Thymus (tissue), 11 donors: ENCODE measurements around the gene ABCB8. TPM values are rescaled to one million over a fixed set of nuclear protein-coding genes. Genes with fewer than 3 reads are reported as not detected.

Experiments used
- DNase-seq, 9 donors: peaks; one replicate each; pipeline ENCODE4 v3.0.0-alpha.2; 2013; ENCODE audit warnings: low spot score in 9 of 9, low read depth in 6 of 9, missing footprints in 1 of 9
- H3K27ac ChIP-seq, 2 donors: one replicate each; pipeline ENCODE4 v1.5.1; 2013; ENCODE audit warnings: control low read depth in 1 of 2, low read depth in 1 of 2, low read length in 1 of 2, mild to moderate bottlenecking in 1 of 2, moderate library complexity in 1 of 2
- H3K27me3 ChIP-seq, 2 donors: one replicate each; pipeline ENCODE4 v1.5.1; 2013; ENCODE audit warnings: low read length in 1 of 2; ENCODE audit not compliant: control insufficient read depth in 2 of 2, insufficient read depth in 1 of 2
- H3K36me3 ChIP-seq, 2 donors: one replicate each; pipeline ENCODE4 v1.5.1; 2013; ENCODE audit warnings: low read length in 1 of 2, mild to moderate bottlenecking in 1 of 2, moderate library complexity in 1 of 2; ENCODE audit not compliant: control insufficient read depth in 2 of 2, insufficient read depth in 2 of 2
- H3K4me1 ChIP-seq, 2 donors: one replicate each; pipeline ENCODE4 v1.5.1; 2013; ENCODE audit warnings: low read length in 2 of 2; ENCODE audit not compliant: control insufficient read depth in 2 of 2, insufficient read depth in 2 of 2
- H3K4me3 ChIP-seq, 2 donors: one replicate each; pipeline ENCODE4 v1.5.1; 2013; ENCODE audit warnings: low read length in 2 of 2, control low read depth in 1 of 2, mild to moderate bottlenecking in 1 of 2
- H3K9me3 ChIP-seq, 2 donors: one replicate each; pipeline ENCODE4 v1.5.1; 2013; ENCODE audit warnings: low read length in 1 of 2, mild to moderate bottlenecking in 1 of 2; ENCODE audit not compliant: control insufficient read depth in 2 of 2, insufficient read depth in 1 of 2
- WGBS: extraction: QIAGEN DNeasy Blood & Tissue Kit; methylation state at CpG from one replicate; pipeline ENCODE4 v1.1.7; 2013; 5-methylcytosine and 5-hydroxymethylcytosine counted together
- polyA plus RNA-seq: library from polyadenylated mRNA; stranded (reverse); fragments of 200-250 nt; gene quantifications from one replicate; pipeline ENCODE4 v1.2.3, GENCODE V29; 2013
- total RNA-seq: library from RNA; stranded (reverse); fragments of 120-200 nt; gene quantifications from one replicate; pipeline ENCODE4 v1.2.4, GENCODE V29; 2013
- donor health status: healthy.

ABCB8 gene
- total and polyA plus RNA-seq, 2 donors: 10.5 to 33.8 TPM

DNA sequence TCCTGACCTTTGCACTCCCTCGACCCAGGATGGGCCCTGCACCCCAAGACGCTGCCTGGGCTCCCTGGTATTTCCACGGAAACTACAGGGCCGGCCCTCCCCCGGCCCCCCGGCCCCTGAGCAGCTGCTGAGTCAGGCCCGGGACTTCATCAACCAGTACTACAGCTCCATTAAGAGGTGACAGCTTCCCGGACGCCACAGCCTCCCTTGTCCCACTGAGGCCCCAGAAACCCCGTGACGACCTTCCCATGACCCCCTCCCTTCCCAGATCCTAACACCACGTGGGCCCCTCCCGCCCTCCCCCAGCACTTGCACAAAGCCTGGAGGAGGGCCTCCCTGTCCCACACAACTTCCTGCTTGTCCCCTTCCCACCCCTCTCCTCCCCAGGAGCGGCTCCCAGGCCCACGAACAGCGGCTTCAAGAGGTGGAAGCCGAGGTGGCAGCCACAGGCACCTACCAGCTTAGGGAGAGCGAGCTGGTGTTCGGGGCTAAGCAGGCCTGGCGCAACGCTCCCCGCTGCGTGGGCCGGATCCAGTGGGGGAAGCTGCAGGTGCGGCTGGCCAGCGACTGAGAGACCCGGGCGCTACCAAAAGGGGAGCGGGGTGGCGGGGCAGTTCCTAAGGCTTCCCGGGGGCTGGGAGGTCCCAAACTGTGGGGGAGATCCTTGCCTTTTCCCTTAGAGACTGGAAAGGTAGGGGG lies 31.7 kb upstream of the ABCB8 start:
- H3K4me3 ChIP-seq: no peak overlapping the region
- H3K9me3 ChIP-seq: peaks cover 0 to under 1% of the 10 kb centered on the region in 2 donors
- no peak overlapping the region for H3K27ac ChIP-seq
- WGBS: 11% methylated on average over 31 of the region's 31 CpGs
- H3K4me1 ChIP-seq: peaks cover 8 to 28% of the 10 kb centered on the region in 2 donors
- no peak for DNase-seq
- no peaks in the 10 kb centered on the region for H3K36me3 ChIP-seq
- H3K27me3 ChIP-seq: peaks cover 0 to 39% of the 10 kb centered on the region in 2 donors

DNA sequence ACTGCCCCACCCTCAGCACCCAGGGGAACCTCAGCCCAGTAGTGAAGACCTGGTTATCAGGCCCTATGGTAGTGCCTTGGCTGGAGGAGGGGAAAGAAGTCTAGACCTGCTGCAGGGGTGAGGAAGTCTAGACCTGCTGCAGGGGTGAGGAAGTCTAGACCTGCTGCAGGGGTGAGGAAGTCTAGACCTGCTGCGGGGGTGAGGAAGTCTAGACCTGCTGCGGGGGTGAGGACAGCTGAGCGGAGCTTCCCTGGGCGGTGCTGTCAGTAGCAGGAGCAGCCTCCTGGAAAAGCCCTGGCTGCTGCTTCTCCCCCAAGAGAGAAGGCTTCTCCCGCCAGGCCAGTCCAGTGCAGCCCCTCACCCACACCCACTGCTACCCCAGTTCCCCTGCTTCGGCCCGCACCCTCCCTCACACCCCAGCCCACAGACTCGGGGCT lies 31.2 kb upstream of the ABCB8 start:
- no peaks in the 10 kb centered on the region for H3K36me3 ChIP-seq
- H3K9me3 ChIP-seq: no peaks in the 10 kb centered on the region
- peaks cover 0 to 39% of the 10 kb centered on the region in 2 donors for H3K27me3 ChIP-seq
- WGBS: 78% methylated on average over 8 of the region's 8 CpGs
- H3K27ac ChIP-seq: no peak overlapping the region
- no peak overlapping the region for H3K4me3 ChIP-seq
- peaks cover 8 to 28% of the 10 kb centered on the region in 2 donors for H3K4me1 ChIP-seq
- DNase-seq: no peak

DNA sequence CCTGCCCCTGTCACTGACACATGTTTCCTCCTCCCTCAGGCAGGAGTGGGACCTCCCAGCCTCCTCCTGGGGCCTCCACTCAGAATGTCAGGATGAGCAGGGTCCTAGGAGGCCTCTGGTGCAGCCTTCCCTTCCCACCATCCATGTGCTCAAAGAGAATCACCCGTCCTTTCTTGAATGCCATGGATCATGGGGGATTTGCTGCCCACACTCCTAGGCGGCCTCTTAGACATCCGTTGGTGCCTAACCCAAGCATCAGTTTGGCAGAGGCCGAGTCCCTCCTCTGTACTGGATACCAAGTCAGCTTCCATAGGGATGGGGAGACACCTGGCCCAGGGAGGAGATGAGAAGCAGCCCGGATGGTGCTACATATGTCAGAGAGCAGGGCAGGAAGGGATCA lies 30.4 kb upstream of the ABCB8 start:
- H3K36me3 ChIP-seq: no peaks in the 10 kb centered on the region
- 97% methylated on average over 5 of the region's 5 CpGs for WGBS
- peaks cover 0 to 39% of the 10 kb centered on the region in 2 donors for H3K27me3 ChIP-seq
- no peak overlapping the region for H3K27ac ChIP-seq
- DNase-seq: no peak
- H3K4me1 ChIP-seq: peaks cover 8 to 28% of the 10 kb centered on the region in 2 donors
- no peaks in the 10 kb centered on the region for H3K9me3 ChIP-seq
- H3K4me3 ChIP-seq: no peak overlapping the region

DNA sequence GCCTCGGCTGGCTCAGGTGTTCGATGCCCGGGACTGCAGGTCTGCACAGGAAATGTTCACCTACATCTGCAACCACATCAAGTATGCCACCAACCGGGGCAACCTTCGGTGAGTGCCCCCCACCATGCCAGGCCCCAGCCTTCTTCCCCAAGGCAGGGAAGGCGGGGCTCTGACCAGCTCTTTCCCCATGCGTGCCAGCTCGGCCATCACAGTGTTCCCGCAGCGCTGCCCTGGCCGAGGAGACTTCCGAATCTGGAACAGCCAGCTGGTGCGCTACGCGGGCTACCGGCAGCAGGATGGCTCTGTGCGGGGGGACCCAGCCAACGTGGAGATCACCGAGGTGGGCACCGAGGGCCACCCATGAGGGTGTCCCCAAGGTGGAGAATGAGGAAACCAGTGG lies 29.9 kb upstream of the ABCB8 start:
- no peak for DNase-seq
- no peak overlapping the region for H3K4me3 ChIP-seq
- peaks cover 8 to 28% of the 10 kb centered on the region in 2 donors for H3K4me1 ChIP-seq
- peaks cover 0 to 39% of the 10 kb centered on the region in 2 donors for H3K27me3 ChIP-seq
- no peaks in the 10 kb centered on the region for H3K9me3 ChIP-seq
- H3K36me3 ChIP-seq: no peaks in the 10 kb centered on the region
- no peak overlapping the region for H3K27ac ChIP-seq
- 73% methylated on average over 20 of the region's 20 CpGs for WGBS

DNA sequence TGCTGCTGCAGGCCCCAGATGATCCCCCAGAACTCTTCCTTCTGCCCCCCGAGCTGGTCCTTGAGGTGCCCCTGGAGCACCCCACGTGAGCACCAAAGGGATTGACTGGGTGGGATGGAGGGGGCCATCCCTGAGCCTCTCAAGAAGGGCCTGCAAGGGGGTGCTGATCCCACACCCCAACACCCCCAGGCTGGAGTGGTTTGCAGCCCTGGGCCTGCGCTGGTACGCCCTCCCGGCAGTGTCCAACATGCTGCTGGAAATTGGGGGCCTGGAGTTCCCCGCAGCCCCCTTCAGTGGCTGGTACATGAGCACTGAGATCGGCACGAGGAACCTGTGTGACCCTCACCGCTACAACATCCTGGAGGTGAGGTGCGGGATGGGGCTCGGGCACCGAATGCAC lies 29.2 kb upstream of the ABCB8 start:
- 98% methylated on average over 12 of the region's 12 CpGs for WGBS
- no peak overlapping the region for H3K27ac ChIP-seq
- H3K9me3 ChIP-seq: no peaks in the 10 kb centered on the region
- peaks cover 0 to 36% of the 10 kb centered on the region in 2 donors for H3K27me3 ChIP-seq
- DNase-seq: no peak
- peaks cover 8 to 28% of the 10 kb centered on the region in 2 donors for H3K4me1 ChIP-seq
- no peaks in the 10 kb centered on the region for H3K36me3 ChIP-seq
- no peak overlapping the region for H3K4me3 ChIP-seq

DNA sequence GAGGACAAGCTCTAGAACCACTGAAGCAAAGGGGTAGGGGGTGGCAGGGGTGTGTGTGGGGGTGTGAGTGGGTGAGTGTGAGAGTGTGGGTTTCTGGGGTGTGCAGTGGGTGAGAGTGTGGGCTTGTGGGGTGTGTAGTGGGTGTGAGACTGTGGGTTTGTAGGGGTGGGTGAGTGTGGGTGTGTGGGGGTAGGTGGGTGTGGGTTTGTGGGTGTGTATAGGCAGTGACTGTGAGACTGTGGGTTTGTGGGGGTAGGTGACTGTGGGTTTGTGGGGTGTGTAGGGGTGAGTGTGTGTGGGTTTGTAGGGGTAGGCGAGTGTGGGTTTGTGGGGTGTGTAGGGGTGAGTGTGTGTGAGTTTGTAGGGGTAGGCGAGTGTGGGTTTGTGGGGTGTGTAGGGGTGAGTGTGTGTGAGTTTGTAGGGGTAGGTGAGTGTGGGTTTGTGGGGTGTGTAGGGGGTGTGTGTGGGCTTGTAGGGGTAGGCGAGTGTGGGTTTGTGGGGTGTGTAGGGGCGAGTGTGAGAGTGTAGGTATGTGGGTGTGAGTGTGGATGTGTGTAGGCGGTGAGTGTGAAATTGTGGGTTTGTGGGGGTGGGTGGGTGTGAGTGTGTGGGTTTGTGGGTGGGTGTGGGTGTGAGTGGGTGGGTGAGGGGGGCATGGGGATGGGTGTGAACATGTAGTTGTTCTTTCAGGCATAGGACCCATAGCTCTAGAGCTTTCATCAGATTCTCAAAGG lies 28.6 kb upstream of the ABCB8 start:
- Histone ChIP-seq H3K36me3 (no peaks in the 10 kb centered on the region), H3K4me1 (peaks cover 8 to 22% of the 10 kb centered on the region in 2 donors), H3K9me3 (no peaks in the 10 kb centered on the region), H3K27ac (no peak overlapping the region), H3K27me3 (peaks cover 0 to 31% of the 10 kb centered on the region in 2 donors), H3K4me3 (no peak overlapping the region)
- WGBS: 81% methylated on average over 5 of the region's 5 CpGs
- DNase-seq: no peak

DNA sequence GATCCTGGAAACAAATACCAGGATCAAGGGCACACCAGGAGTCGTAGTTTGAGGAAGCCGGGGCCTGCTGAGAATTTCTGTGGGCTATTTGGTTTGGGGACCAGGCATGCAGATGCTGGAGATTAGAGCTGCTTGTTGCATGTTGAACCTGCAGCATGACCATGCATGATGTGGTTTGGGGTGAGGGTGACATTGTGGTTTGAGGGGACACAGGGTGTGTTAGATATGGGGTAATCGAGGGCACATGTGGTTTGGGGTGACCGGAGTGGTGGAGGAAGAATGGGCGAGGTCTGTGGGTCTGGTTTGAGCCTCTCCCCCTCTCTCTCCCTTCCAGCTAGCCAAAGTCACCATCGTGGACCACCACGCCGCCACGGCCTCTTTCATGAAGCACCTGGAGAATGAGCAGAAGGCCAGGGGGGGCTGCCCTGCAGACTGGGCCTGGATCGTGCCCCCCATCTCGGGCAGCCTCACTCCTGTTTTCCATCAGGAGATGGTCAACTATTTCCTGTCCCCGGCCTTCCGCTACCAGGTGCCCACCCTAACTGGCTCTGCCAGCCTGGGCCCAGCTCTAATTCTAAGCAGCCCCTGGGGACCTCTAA lies 27.3 kb upstream of the ABCB8 start:
- Histone ChIP-seq H3K27me3 (peaks cover 0 to 25% of the 10 kb centered on the region in 2 donors), H3K36me3 (no peaks in the 10 kb centered on the region), H3K4me3 (no peak overlapping the region), H3K9me3 (no peaks in the 10 kb centered on the region), H3K27ac (no peak overlapping the region), H3K4me1 (peaks cover 8 to 17% of the 10 kb centered on the region in 2 donors)
- no peak for DNase-seq
- 82% methylated on average over 13 of the region's 13 CpGs for WGBS

DNA sequence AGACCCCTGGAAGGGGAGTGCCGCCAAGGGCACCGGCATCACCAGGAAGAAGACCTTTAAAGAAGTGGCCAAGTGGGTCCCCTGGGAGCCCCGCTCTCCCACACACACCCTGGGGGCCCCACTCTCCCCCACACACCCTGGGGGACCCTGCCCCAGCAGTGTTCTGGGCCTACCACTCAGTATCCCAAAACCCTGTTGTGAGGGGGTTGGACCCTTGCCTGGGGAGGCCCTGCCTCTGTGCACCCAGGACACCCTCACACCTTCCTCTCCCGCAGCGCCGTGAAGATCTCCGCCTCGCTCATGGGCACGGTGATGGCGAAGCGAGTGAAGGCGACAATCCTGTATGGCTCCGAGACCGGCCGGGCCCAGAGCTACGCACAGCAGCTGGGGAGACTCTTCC lies 26.7 kb upstream of the ABCB8 start:
- peaks cover 8 to 13% of the 10 kb centered on the region in 2 donors for H3K4me1 ChIP-seq
- no peak for DNase-seq
- 99% methylated on average over 16 of the region's 16 CpGs for WGBS

DNA sequence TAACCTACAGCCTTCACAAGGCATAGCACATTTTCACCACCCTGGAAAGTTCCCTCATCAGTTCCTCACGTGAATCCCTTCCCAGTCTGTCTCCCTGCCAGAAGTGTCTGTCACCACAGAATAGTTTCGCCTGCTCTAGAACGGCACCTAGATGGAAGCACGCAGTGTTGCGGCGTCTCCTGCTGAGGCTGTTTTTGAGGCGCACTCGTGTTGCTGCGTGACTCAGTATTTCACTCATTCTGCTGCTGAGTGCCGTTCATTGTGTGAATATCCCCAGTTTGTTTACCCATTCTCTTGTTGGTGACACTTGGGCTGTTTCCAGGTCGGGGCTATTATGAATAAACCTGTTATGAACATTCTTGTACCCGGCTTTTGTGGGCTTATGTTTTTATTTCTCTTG lies 24.7 kb upstream of the ABCB8 start:
- peaks cover 3 to 15% of the 10 kb centered on the region in 2 donors for H3K4me1 ChIP-seq
- 93% methylated on average over 12 of the region's 12 CpGs for WGBS
- H3K27me3 ChIP-seq: peaks cover 0 to 23% of the 10 kb centered on the region in 2 donors
- H3K4me3 ChIP-seq: no peak overlapping the region
- no peaks in the 10 kb centered on the region for H3K9me3 ChIP-seq
- no peak for DNase-seq
- H3K27ac ChIP-seq: no peak overlapping the region
- H3K36me3 ChIP-seq: no peaks in the 10 kb centered on the region

More for the DNA sequence above, 26.7 kb upstream of the ABCB8 start:
- Histone ChIP-seq H3K36me3 (no peaks in the 10 kb centered on the region), H3K27ac (no peak overlapping the region), H3K9me3 (no peaks in the 10 kb centered on the region), H3K4me3 (no peak overlapping the region), H3K27me3 (peaks cover 0 to 24% of the 10 kb centered on the region in 2 donors)
